Measurements from ENCODE around the gene ADAMTS18. TPM values are rescaled to one million over a fixed set of nuclear protein-coding genes. Genes with fewer than 3 reads are reported as not detected.

ADAMTS18 gene
- total RNA-seq, 6 donors from 2014 or later: 0.13 TPM; not detected in 5

DNA sequence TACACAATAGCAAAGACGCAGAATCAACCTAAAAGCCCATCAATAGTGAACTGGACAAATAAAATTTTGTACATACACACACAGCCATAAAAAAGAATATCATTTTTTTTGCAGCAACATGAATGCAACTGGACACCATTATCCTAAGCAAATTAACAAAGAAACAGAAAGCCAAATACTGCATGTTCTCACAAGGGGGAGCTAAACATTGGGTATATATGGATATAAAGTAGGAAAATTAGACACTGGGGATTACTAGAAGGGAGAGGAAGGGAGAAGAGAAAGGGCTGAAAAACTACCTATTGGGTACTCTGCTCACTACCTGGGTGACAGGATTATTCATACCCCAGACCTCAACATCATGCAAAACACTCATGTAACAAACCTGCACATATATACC, 28.2 kb downstream of the ADAMTS18 start:
- Histone ChIP-seq H3K27me3 (no peaks in the 10 kb centered on the region), H3K4me1 (no peaks in the 10 kb centered on the region), H3K36me3 (no peaks in the 10 kb centered on the region), H3K4me3 (no peak overlapping the region), H3K27ac (no peak overlapping the region), H3K9me3 (no peaks in the 10 kb centered on the region)
- TF ChIP-seq, protein P1, sequence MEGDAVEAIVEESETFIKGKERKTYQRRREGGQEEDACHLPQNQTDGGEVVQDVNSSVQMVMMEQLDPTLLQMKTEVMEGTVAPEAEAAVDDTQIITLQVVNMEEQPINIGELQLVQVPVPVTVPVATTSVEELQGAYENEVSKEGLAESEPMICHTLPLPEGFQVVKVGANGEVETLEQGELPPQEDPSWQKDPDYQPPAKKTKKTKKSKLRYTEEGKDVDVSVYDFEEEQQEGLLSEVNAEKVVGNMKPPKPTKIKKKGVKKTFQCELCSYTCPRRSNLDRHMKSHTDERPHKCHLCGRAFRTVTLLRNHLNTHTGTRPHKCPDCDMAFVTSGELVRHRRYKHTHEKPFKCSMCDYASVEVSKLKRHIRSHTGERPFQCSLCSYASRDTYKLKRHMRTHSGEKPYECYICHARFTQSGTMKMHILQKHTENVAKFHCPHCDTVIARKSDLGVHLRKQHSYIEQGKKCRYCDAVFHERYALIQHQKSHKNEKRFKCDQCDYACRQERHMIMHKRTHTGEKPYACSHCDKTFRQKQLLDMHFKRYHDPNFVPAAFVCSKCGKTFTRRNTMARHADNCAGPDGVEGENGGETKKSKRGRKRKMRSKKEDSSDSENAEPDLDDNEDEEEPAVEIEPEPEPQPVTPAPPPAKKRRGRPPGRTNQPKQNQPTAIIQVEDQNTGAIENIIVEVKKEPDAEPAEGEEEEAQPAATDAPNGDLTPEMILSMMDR (IDR thresholded peaks at IDR 0.05): no peak
- TF ChIP-seq POLR2AphosphoS5 (IDR thresholded peaks at IDR 0.05) (no peak), EP300 (IDR thresholded peaks at IDR 0.05) (no peak), POLR2A (IDR thresholded peaks at IDR 0.05) (no peak)
- 92 to 93% methylated on average over 1 of the region's 1 CpG for WGBS, 2 donors
- ATAC-seq (ENCODE audit: low FRiP score in 2 of 2): no peak
- no peak for DNase-seq

DNA sequence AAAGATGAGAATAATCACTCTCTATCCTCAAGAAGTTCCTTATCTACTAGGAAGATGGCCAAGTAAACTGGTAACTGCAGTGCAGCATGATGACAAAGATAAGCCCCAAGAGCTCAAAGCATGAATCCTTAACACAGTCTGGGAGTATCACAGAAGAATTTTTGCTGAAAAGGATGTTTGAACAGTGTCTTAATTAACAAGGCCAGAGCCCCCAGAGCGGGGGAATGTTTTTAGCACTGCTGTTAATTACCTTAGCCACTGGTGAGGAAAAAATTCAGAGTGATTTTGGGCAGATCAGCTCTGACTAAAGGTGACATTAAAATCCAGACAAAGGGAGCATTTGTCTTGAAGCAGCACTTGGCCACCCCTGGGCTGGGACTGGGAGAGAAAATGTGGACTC, 30.1 kb downstream of the ADAMTS18 start:
- no peak for DNase-seq
- TF ChIP-seq, protein P1 (IDR thresholded peaks at IDR 0.05): no peak
- TF ChIP-seq POLR2A (IDR thresholded peaks at IDR 0.05) (no peak), POLR2AphosphoS5 (IDR thresholded peaks at IDR 0.05) (no peak), EP300 (IDR thresholded peaks at IDR 0.05) (no peak)
- no peaks in the 10 kb centered on the region for H3K9me3 ChIP-seq
- ATAC-seq (ENCODE audit: low FRiP score in 2 of 2): no peak
- H3K4me1 ChIP-seq: no peaks in the 10 kb centered on the region
- no peaks in the 10 kb centered on the region for H3K36me3 ChIP-seq
- H3K27ac ChIP-seq: no peak overlapping the region
- 29 to 58% methylated on average over 1 of the region's 1 CpG for WGBS, 2 donors
- H3K4me3 ChIP-seq: no peak overlapping the region
- no peaks in the 10 kb centered on the region for H3K27me3 ChIP-seq

DNA sequence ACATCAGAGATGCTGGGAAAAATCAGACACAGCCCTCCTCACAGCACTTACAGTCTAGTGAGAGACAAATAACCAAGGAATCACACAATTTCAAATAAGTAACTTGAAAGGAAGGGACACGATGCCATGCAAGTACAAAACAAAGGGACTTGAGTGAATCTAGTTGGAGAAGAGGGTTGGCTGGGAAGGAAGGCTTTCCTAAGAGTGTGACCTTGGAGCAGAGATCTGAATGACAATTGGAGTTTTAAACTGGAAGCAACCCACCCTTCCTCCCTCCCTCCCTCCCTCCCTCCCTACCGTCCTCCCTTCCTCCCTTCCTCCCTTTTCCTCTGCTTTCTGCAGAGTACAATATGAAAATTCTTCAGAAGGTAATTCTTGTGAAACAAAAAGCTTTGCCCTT, 31.1 kb downstream of the ADAMTS18 start:
- TF ChIP-seq, protein P1 (IDR thresholded peaks at IDR 0.05): no peak
- no peak for TF ChIP-seq EP300 (IDR thresholded peaks at IDR 0.05)
- TF ChIP-seq POLR2AphosphoS5 (IDR thresholded peaks at IDR 0.05): no peak
- no peak for TF ChIP-seq POLR2A (IDR thresholded peaks at IDR 0.05)
- ATAC-seq (ENCODE audit: low FRiP score in 2 of 2): no peak
- Histone ChIP-seq H3K36me3 (no peaks in the 10 kb centered on the region), H3K4me3 (no peak overlapping the region), H3K27ac (no peak overlapping the region), H3K27me3 (no peaks in the 10 kb centered on the region), H3K4me1 (no peaks in the 10 kb centered on the region), H3K9me3 (no peaks in the 10 kb centered on the region)
- no peak for DNase-seq
- WGBS, 2 donors: 51 to 53% methylated on average over 2 of the region's 2 CpGs

DNA sequence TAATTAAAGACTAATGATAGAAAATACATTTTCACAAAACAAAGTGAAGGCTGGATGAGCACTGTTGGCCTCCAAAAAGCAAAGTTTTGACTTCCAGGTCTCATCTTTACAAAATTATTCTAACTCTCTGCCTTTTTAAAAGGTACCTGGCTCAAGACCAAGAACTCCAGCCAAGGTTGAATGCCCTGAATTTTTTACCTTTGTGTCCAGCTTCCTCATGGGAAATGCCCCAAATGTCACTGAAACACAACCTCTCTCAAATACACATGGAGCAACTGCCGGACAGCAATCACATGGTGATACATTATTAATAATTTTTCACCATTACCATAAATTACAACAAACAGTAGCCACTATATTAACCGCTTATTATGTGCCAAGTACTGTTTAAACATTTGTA, 32.2 kb downstream of the ADAMTS18 start:
- no peak for ATAC-seq (ENCODE audit: low FRiP score in 2 of 2)
- Histone ChIP-seq H3K9me3 (no peaks in the 10 kb centered on the region), H3K27me3 (no peaks in the 10 kb centered on the region), H3K4me1 (no peaks in the 10 kb centered on the region), H3K36me3 (no peaks in the 10 kb centered on the region), H3K4me3 (no peak overlapping the region), H3K27ac (no peak overlapping the region)
- no peak for DNase-seq
- TF ChIP-seq EP300 (IDR thresholded peaks at IDR 0.05) (no peak), POLR2A (IDR thresholded peaks at IDR 0.05) (no peak), POLR2AphosphoS5 (IDR thresholded peaks at IDR 0.05) (no peak)
- TF ChIP-seq, protein P1 (IDR thresholded peaks at IDR 0.05): no peak
- 45 to 59% methylated on average over 2 of the region's 2 CpGs for WGBS, 2 donors

DNA sequence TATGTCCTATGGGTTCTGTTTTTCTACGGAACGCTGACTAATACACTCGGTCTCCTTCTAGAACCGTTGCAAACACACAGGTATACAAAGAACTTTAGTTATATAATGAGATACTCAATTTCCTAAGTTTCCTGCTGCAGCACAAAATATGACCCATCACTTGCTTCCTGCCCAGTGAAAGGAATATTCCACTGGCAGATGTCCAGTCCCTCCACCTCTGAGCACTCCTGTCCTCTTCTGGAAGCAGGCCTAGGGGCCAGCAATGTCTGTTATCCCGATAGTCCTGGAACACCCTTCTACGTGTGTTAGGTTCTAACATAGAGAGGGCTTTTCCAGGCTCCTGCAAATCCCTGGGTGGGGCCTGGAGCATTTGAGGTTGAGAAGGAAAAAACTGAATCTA, 32.7 kb downstream of the ADAMTS18 start:
- no peaks in the 10 kb centered on the region for H3K9me3 ChIP-seq
- H3K4me3 ChIP-seq: no peak overlapping the region
- H3K27ac ChIP-seq: no peak overlapping the region
- no peaks in the 10 kb centered on the region for H3K27me3 ChIP-seq
- no peaks in the 10 kb centered on the region for H3K4me1 ChIP-seq
- TF ChIP-seq POLR2AphosphoS5 (IDR thresholded peaks at IDR 0.05): no peak
- TF ChIP-seq, protein P1 (IDR thresholded peaks at IDR 0.05): no peak
- no peak for TF ChIP-seq POLR2A (IDR thresholded peaks at IDR 0.05)
- no peak for TF ChIP-seq EP300 (IDR thresholded peaks at IDR 0.05)
- no peak for ATAC-seq (ENCODE audit: low FRiP score in 2 of 2)
- H3K36me3 ChIP-seq: no peaks in the 10 kb centered on the region
- 59 to 60% methylated on average over 6 of the region's 6 CpGs for WGBS, 2 donors
- no peak for DNase-seq
